ENCODE results near the gene HMX1. TPM values are rescaled to one million over a fixed set of nuclear protein-coding genes. Genes with fewer than 3 reads are reported as not detected.

The HMX1 gene
- total and polyA plus RNA-seq, 10 of the 15 experiments (the other 5 are each of a cell fraction or from before 2014, with no cell fraction given): not detected

DNA sequence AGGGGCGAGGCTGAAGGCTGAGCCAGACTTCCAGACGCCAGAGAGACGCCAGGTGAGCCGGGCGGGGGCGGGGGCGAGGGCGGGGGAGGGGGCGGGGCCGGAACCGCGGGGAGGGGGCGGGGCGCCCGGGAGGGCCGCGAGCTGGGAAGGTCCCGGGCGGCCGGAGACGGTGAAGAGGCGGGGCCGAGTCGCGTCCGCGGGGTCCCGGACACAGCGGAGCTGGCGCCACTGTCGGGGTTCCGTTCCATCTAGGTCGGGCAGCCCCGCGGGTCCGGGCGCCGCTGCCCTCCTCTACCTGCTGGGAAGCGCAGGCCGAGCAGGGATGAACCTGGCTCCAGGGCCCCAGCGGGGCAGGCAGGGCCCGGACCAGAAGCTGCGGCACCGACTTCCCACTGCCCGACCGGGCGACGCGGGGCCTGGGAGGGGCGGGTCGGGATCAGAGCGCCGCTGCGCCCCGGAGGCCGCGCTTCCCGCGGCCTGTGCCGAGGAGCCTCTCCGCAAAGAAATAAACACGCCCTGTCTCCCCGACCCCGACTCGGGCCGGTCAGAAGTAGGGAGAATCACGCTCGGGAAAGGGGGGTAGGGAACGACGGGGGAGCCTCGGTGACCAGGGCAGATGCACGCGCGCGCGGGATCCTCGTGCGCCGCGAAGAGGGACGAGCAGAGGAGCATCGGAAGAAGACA, 10.6 kb downstream of the HMX1 start:
- Histone ChIP-seq H3K36me3 (ENCODE audit: control insufficient read depth in 2 of 2, insufficient read depth in 2 of 2, low read length in 1 of 2) (no peaks in the 10 kb centered on the region), H3K9ac (ENCODE audit: control insufficient read depth, insufficient read depth, low read length) (no peak overlapping the region), H3K4me2 (ENCODE audit: control insufficient read depth, insufficient read depth) (no peak overlapping the region), H3K27ac (ENCODE audit: control insufficient read depth, insufficient read depth) (no peak overlapping the region), H3K9me3 (replicated peaks; ENCODE audit: control insufficient read depth, insufficient read depth, low read length) (no peaks in the 10 kb centered on the region; the same call in 2 of the 3 replicates), H3K27me3 (replicated peaks in 1 of 2; ENCODE audit: control insufficient read depth in 2 of 2, insufficient read depth in 2 of 2, low read length in 1 of 2) (peaks cover 0 to 12% of the 10 kb centered on the region in 2 experiments; a peak in 1 of 4 replicates), H3K4me1 (ENCODE audit: control insufficient read depth, insufficient read depth, low read length) (no peaks in the 10 kb centered on the region), H2AFZ (ENCODE audit: control insufficient read depth, low read depth, low read length) (no peak overlapping the region), H4K20me1 (ENCODE audit: control insufficient read depth, insufficient read depth) (no peaks in the 10 kb centered on the region), H3K79me2 (ENCODE audit: control insufficient read depth, insufficient read depth, low read length) (no peaks in the 10 kb centered on the region), H3K4me3 (no peak overlapping the region)
- in situ Hi-C loops (cut with MboI): no loop called here
- DNase-seq (ENCODE audit: low read depth, low spot score) (no peak), FAIRE-seq (no peak), ATAC-seq (no peak)
- RAD21 ChIA-PET (ENCODE audit: unreplicated experiment): no interaction called here
- CTCF ChIA-PET: no interaction called here
- 66% methylated on average over 41 of the region's 82 CpGs for WGBS (ENCODE audit: insufficient coverage, insufficient replicate concordance, low lambda C conversion rate, missing lambda C conversion rate)
- SMC1A ChIA-PET (ENCODE audit: uncharacterized antibody, unreplicated experiment): no interaction called here
- intact Hi-C loops (cut with micrococcal nuclease; ENCODE audit: unreplicated experiment): no loop called here
- BruUV-seq (replicated peaks): no TSS peak
- TF ChIP-seq ZBTB40 (IDR thresholded peaks at IDR 0.05; ENCODE audit: borderline replicate concordance): no peak
- TF ChIP-seq PML (IDR thresholded peaks at IDR 0.05; ENCODE audit: low read length): no peak
- TF ChIP-seq ZBED1 (IDR thresholded peaks at IDR 0.05; ENCODE audit: borderline replicate concordance): no peak
- no peak for TF ChIP-seq NBN (IDR thresholded peaks at IDR 0.05)
- TF ChIP-seq, protein P1, sequence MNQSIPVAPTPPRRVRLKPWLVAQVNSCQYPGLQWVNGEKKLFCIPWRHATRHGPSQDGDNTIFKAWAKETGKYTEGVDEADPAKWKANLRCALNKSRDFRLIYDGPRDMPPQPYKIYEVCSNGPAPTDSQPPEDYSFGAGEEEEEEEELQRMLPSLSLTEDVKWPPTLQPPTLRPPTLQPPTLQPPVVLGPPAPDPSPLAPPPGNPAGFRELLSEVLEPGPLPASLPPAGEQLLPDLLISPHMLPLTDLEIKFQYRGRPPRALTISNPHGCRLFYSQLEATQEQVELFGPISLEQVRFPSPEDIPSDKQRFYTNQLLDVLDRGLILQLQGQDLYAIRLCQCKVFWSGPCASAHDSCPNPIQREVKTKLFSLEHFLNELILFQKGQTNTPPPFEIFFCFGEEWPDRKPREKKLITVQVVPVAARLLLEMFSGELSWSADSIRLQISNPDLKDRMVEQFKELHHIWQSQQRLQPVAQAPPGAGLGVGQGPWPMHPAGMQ (IDR thresholded peaks at IDR 0.05; ENCODE audit: borderline replicate concordance): no peak
- TF ChIP-seq, protein P2, sequence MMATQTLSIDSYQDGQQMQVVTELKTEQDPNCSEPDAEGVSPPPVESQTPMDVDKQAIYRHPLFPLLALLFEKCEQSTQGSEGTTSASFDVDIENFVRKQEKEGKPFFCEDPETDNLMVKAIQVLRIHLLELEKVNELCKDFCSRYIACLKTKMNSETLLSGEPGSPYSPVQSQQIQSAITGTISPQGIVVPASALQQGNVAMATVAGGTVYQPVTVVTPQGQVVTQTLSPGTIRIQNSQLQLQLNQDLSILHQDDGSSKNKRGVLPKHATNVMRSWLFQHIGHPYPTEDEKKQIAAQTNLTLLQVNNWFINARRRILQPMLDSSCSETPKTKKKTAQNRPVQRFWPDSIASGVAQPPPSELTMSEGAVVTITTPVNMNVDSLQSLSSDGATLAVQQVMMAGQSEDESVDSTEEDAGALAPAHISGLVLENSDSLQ (IDR thresholded peaks at IDR 0.05): no peak
- no peak for TF ChIP-seq FOXK2 (IDR thresholded peaks at IDR 0.05)
- no peak for TF ChIP-seq SMC3 (IDR thresholded peaks at IDR 0.05; ENCODE audit: borderline replicate concordance, low read length)
- no peak for TF ChIP-seq JUND (IDR thresholded peaks at IDR 0.05; ENCODE audit: low read depth, low read length)
- no peak for TF ChIP-seq NR2C1 (IDR thresholded peaks at IDR 0.05)
- no peak for TF ChIP-seq KDM1A (IDR thresholded peaks at IDR 0.05; ENCODE audit: borderline replicate concordance)
- POLR2A ChIA-PET: no interaction called here
